ENCODE data around the gene PDZD2.
"Not testable (repeated sequence)": the region's sequence is repeated elsewhere in the genome, so short reads cannot be mapped to it uniquely, and the experiment has no call there.

Gene PDZD2

DNA sequence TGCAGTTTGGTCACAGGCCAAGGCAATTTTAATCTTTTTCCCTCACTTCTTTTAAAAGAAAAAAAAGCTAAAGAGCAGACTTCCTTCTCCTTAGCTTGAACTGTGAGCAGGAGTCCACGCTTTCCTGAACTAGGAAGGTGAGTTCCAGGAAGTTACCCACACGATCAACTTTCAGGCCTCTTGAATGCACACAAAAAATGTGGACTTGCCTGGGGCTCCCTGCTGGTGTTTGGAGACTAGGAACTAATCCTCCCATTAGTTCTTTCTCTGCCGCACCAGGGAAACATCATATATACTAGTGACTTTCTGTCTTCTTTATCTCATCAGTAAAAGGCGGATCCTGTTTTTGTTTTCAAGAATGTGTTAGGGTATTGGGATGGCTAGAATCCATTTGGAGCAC lies 295.2 kb downstream of the PDZD2 start:
- DNase-seq (ENCODE audit: low spot score): no peak

DNA sequence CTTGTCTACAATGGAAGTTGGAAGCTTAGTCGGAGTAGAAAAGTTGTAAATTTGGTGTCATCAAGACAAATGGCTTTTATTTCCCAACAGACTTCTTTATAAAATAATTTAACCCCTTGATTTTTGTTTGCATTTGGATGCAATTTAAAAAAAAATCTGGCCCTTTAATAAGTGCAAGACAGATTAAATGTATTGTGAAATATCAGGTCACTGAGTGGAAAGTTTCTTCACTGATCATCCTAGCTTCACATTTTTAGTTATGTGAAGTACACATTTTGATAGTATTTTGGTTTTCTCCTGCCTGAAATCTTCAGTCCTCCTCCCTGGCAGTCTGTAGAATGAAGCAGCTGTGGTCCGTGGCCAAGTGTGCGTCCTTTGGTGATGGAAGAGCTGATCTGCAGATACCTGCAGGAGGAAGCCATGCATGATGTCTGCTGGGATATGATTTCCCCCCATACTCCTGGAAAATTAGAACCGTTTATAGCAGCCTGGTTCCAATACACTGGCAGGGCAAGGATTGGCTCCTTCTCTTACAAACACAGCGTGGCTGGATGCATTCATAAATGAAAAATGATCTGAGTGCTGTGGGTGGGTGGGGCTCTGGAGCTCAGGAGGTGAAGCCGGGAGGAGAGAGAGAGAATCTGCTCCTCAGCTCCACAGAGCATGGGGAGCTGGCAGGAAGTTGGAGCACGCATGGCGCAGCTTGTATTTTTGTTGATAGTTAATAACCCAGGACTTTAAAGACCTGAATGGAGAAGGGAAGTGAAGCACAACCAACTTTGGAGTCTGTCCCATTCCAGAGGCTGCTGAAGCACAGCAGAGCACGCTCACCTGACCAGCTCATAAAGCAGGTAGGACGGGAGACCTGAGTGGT lies 296.8 kb downstream of the PDZD2 start:
- no peak for DNase-seq (ENCODE audit: low spot score)

DNA sequence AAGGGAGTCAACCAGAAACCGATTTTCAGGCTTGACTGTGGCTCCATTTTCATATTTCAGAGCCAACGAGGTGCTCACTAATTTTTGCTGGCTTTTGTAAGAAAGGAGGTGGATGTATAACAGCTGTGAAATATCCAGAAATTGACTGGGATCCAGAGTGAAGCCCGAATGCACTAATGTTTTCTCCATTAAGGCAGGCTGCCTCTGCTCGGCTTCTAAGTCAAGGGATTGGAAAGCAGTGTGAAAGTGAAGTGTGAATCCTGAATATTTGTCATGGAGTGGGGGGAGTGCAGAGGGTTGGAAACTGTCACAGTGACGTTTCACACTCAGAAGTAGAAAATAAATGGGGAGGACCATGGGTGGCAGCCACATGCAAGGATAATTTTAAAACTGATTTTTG lies 297.8 kb downstream of the PDZD2 start:
- DNase-seq (ENCODE audit: low spot score): no peak

GRCh38 chr5:31937226-31937625 lies 298.3 kb downstream of the PDZD2 start:
- DNase-seq (ENCODE audit: low spot score): no peak

DNA sequence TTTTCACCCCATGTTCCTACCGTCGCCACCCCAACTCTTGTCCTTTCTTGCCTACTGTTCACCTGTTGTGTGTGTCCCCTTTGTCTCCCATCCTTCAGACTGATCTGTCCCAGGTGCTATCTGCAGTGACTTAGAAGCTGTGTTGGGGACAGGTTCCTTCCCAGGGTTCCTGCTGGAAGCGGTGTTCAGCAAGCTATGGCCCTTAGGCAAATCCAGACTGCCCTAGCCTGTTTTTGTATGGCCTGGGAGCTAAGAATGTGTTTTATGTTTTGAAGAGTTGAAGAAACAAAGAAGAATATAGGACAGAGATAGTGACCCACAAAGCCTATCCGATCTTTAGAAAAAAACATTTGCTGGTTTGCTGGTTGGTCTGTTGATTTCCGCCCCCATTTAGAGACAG lies 298.8 kb downstream of the PDZD2 start:
- DNase-seq (ENCODE audit: low spot score): no peak

- no peak for DNase-seq (ENCODE audit: low spot score)
These were observed 300.2 kb downstream of the PDZD2 start for GRCh38 chr5:31939151-31939550.

DNA sequence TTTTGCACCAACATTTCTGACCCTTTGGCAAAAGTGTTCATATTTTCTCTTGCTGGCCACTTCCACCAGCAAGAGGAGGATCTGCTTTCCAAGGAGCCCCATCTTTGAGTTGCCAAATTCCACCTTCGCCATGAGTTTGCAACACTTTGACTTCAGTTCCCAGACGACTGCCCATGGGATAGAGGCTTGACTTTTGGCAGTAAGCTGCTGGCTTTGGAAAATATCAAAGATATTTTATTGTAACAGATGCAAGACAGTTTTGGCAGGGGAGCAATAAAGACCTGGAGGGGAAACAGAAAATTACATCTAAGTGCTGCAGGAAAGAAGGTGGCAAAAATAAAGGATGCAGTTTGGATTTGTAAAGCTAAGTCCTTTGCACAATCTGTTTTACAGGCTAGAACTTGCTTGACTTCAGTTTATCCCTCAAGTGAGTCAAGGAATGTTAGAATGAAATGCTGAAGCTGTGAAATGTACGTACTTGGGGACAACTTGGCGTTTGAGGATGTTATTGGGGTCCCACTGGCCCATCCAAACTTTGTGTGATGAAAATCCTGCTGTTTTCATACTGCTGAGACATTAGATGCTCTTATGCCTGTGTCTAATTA lies 302.3 kb downstream of the PDZD2 start:
- no peak for DNase-seq (ENCODE audit: low spot score)

DNA sequence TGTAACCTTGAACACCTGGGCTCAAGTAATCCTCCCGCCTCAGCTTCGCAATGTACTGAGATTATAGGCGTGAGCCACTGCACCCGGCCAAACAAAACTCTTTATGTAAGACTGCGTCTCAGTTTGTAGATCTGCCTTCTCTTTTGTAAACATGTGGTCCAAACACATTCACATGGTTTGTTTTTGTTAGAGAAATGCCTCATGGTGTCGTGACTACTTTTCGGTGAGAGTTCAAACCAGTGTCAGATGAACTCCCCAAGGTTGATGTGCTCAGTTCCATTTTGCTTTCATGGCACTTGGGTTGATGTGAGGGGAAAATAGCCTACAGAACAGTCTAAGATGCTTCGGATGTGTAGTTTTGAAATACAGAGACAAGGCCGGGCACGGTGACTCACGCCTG lies 303.6 kb downstream of the PDZD2 start:
- no peak for DNase-seq (ENCODE audit: low spot score)

DNA sequence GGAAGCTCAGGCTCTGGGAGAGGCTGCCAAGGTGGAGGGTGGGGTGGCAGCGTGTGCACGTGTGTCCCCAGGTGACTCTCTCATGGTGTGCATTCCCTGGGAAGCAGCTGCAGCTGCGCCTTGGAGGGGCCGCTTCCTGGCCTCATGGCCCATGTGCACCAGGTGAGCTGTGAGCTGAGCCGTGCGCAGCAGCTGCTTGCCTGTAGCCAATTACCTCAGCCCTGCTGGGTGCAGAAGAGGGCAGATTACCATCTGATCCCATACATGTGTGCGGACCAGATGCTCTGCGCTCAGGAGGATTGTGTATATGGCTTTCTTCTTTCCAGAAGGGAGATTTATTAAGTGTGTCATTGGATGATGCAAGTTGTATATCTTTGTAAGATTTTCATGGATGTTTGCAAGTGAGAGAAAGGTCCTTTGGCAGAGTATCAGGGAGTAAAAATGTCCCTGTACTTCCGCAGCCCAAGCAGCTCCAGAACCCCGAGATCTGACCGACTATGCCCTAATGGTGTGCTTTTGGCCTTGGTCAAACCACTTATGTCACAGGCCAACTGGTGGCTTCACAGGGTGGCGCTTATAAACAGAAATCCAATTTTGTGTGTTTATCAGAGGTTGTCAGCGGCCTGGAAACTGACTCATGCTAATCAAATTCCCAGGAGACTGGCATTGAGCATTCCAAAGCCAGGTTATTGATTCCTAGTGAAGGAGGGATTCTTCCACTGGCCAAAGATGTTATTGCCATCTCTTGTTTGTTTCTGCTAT lies 305.9 kb downstream of the PDZD2 start:
- no peak for DNase-seq (ENCODE audit: low spot score)

DNA sequence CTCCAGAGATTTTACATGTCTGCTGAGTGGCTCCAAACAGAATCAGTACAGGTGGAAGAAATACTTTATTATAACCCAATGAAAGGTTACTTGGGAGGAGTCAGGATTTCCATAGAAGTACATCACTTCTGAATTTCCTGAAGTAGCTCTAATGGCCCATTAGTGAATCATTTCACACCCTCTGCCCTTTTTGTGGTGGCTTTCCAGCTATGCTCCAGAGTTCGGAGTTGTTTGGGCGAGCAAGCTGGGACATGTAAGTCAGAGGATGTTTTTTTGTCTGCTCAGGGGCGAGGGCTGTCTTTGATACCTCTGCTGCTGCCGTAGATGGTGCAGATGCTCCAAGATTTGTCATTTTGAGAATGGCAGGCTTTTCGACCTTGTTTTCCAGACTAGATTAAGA lies 309.1 kb downstream of the PDZD2 start:
- no peak for DNase-seq (ENCODE audit: low spot score)

- no peak for DNase-seq (ENCODE audit: low spot score)
These were observed 313.1 kb downstream of the PDZD2 start for GRCh38 chr5:31952067-31952466.

- no peak for DNase-seq (ENCODE audit: low spot score)
These were observed 315.2 kb downstream of the PDZD2 start for GRCh38 chr5:31954091-31954490.

- DNase-seq (ENCODE audit: low spot score): no peak
These were observed 318.2 kb downstream of the PDZD2 start for GRCh38 chr5:31957151-31957550.

DNA sequence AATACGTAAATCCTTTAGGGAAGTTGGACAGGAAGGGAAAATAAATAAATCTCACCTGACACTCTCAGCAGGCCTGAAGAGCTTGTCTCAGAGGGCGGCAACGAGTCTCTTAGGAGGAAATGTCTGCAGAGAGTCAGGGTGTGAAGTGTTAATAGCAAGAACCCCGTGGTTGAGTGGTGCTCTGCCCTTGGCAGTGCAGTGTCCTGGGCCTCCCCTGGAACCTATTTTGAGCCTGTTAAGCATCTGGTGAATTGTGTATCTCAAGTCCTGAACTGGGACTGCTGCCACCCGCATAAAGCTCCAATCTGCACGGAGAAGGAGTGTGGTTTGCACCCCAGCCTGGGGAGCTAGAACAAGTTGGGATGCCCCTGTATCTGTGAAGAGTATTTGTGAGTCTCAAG lies 323.4 kb downstream of the PDZD2 start:
- no peak for DNase-seq (ENCODE audit: low spot score)

DNA sequence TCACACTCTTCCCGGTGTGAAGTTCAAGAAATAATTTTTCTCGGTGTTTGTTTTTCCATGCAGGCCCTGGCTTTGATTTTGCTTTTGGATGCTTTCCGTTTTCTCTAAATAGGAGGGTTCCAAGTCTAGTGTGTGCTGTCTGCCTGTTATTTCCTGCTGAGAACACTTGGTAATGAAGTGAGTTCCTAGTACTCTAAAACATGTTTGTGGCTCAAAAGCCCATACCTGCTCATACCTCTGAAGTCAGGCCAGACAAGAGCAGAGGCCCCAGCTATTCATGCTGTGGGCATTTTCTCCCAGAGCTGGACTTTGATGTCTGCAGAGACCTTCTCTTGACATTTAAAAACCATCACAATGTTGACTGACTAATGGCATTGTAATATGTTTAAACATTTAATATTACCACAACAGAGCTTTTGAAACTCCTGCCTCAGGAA lies 324.0 kb downstream of the PDZD2 start:
- DNase-seq (ENCODE audit: low spot score): no peak

GRCh38 chr5:31963358-31964006 lies 324.6 kb downstream of the PDZD2 start:
- no peak for DNase-seq (ENCODE audit: low spot score)

- DNase-seq (ENCODE audit: low spot score): no peak
These were observed 325.1 kb downstream of the PDZD2 start for GRCh38 chr5:31964007-31964360.

DNA sequence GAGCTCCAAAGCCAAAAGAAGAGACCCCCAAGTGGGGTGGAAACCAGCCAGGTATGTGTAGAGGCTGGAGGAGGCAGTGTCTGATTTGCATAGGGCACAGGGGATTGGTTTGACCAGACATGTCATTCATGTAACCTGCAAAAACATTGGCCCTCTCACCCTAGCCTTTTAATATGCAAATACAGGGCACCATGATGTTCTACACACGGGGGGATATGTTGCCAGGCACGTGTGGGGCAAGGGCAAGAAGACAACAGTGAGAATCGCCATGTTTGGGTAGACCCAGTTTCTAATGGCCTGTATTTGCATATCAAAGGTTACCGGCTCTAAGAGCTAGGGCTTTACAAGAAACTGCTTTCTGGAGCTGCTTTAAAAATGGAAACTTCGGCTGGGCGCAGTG lies 326.3 kb downstream of the PDZD2 start:
- DNase-seq (ENCODE audit: low spot score): no peak

DNA sequence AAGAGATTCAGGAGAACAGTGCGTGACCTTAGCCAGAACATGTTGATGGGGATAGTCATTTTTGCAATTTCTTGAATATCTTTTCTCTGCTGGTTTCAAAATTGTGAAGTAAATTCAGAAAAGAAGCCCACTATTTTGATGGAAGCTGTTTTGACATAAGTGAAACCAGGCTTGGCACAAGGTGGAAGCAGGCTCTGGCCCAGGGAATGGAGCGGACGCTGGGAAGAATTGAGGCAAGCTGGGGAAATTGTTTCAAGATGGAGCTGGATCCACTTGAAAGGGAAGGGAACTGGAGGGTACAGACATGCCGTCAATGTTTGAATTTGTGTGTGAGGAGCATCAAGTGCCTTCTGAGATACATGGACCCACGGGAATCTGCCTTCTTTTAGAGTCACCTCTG lies 328.0 kb downstream of the PDZD2 start:
- no peak for DNase-seq (ENCODE audit: low spot score)

GRCh38 chr5:31967461-31967860 lies 328.5 kb downstream of the PDZD2 start:
- no peak for DNase-seq (ENCODE audit: low spot score)

- DNase-seq (ENCODE audit: low spot score): no peak
These were observed 333.6 kb downstream of the PDZD2 start for GRCh38 chr5:31972558-31972957.

DNA sequence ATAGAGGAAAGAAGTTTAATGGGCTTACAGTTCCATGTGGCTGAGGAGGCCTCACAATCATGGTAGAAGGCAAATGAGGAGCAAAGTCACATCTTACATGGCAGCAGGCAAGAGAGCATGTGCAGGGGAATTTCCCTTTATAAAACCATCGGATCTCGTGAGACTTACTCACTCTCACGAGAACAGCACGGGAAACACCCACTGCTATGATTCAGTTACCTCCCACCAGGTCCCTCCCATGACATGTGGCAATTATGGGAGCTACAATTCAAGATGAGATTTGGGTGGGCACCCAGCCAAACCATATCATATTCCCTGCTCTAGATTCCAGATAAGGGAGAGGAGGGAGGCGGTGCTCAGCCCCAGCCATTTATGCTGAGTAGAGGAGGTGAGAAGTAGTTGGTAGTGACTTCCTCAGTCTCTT lies 336.3 kb downstream of the PDZD2 start:
- not testable (repeated sequence) for DNase-seq (ENCODE audit: low spot score)

- no peak for DNase-seq (ENCODE audit: low spot score)
These were observed 337.2 kb downstream of the PDZD2 start for GRCh38 chr5:31976169-31976568.

All from hepatic stellate cell (primary cell).